AG08395 (cell line): ENCODE data around the gene ACTN3.

Experiments
- DNase-seq: peaks from one replicate; pipeline ENCODE4 v3.0.0; 2012; ENCODE audit warnings: mixed read lengths, low spot score

The ACTN3 gene

DNA sequence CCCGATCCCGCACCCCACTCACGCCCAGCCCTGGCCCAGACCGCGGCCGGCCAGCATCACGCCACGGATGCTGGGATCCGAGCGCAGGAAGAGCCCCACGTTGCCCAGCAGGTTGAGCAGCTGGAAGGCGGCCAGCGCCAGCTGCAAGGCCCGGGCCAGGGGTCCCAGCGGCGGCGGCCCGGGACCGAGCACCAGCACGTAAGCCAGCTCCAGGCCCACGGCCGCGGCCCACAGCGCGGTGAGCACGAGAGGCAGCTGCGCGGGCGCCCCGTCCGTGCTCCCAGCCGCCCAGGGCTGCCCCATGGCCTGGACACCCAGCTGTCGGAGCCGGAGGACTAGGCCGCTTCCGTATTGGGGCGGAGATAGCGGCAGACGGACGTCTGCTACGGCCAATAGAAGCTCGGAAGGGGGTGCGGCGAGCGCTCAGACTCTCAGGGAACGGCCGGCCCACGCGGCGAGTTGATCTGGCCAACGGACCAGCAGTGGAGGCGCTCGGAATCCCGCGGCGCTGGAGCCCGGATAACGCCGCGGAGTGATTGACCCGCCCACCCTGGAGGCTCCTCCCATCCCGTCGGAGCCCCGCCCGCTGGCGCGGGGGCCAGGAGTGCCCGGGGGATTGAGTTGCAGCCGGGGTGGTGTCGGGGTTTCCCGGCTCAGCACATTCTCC lies 869 bp upstream of the ACTN3 start, which contains the start of gene ZDHHC24:
Gene ZDHHC24, minus strand, starts transcription at position 348 of the 667 bp plus-strand sequence. Its CDS starts 45 bp downstream, at position 303.
- peak; percentile 99 for DNase-seq

GRCh38 chr11:66546966-66547661 lies 411 bp downstream of the ACTN3 start:
- DNase-seq = no peak

GRCh38 chr11:66547662-66548009 lies 933 bp downstream of the ACTN3 start:
- DNase-seq = no peak

DNA sequence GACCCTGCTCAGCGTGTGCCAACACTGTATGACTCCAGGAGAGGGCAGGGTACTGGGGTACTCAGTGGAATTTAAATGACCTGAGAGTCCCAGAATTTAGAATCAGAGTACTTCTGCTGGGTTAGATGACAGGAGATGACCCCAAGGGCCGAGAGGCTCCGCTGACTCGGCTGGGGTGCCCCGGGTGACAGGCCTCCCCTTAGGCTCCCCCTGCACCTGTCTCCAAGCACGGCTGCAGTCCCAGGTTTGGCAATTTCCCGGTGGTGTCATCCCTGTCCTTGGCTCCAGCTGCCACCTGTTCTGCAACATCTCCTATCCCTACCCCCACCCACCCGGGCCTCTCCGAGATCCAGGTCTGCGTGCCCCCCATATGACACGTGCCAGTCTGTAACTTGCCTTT lies 1.3 kb downstream of the ACTN3 start:
- DNase-seq = no peak

GRCh38 chr11:66548774-66549630 lies 2.3 kb downstream of the ACTN3 start:
- no peak for DNase-seq

GRCh38 chr11:66549696-66550095 lies 3.0 kb downstream of the ACTN3 start:
- DNase-seq = no peak

DNA sequence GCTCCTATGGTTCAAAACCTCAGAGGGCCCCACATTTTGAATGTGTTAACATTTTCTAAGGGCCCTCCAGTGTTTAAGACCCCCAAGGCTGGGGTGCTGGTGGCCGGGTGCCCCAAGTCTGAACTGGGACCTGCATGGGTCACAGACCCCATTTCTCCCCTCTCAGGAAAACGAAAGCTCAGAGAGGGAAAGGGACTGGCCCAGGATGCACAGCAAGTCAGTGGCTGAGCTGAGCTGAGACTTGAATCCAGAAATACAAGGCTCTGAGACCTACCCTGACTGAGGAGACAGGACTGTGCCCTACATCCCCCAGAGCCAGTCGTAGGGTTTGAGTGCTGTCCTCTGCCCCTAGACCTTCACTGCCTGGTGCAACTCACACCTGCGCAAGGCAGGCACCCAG lies 4.2 kb downstream of the ACTN3 start:
- no peak for DNase-seq

DNA sequence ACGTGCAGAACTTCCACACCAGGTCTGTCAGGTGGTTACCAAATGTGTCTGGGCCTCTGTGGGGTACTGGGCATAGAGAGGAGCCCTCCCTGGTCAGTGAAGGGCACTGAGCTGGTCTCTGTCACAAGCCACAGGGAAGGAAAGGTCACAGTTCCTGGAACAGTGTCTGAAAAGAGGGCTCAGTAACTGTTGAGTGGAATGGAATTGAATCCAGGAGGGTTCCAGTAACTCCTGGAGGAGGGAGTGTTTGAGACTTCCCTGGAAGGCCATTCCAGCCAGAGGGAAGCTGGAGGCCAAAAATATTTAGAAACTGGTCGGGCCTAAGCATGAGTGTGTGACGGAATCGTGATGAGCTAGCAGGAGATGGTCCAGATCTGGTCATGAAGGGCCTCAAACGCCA lies 7.9 kb downstream of the ACTN3 start:
- DNase-seq = no peak

DNA sequence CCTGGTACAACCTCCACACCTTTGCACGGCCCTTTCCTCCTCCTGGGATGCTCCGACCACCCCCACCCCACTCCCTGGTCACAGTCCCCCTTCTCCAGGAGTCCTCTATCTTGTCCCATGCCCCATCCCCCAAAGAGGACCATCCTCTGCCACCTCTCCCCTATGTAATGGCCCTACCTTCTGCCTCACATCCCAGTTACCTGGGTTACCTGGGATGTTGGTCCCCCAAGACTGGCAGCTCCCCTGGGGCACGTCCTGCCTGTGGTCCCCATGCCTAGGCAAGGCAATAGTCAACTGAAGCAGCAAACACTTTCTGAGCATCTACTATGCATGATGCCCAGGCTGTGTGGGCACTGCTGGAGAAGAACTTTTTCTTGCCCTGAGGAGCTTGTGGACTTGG lies 8.7 kb downstream of the ACTN3 start:
- no peak for DNase-seq

- no peak for DNase-seq
Measured at GRCh38 chr11:66556086-66556485, 9.4 kb downstream of the ACTN3 start.

- DNase-seq = no peak
Measured at GRCh38 chr11:66557733-66558326, 11.1 kb downstream of the ACTN3 start.

- peak; percentile 35 for DNase-seq
Measured at GRCh38 chr11:66559142-66559865, 12.6 kb downstream of the ACTN3 start.

GRCh38 chr11:66559866-66560676 lies 13.4 kb downstream of the ACTN3 start:
- DNase-seq = no peak

DNA sequence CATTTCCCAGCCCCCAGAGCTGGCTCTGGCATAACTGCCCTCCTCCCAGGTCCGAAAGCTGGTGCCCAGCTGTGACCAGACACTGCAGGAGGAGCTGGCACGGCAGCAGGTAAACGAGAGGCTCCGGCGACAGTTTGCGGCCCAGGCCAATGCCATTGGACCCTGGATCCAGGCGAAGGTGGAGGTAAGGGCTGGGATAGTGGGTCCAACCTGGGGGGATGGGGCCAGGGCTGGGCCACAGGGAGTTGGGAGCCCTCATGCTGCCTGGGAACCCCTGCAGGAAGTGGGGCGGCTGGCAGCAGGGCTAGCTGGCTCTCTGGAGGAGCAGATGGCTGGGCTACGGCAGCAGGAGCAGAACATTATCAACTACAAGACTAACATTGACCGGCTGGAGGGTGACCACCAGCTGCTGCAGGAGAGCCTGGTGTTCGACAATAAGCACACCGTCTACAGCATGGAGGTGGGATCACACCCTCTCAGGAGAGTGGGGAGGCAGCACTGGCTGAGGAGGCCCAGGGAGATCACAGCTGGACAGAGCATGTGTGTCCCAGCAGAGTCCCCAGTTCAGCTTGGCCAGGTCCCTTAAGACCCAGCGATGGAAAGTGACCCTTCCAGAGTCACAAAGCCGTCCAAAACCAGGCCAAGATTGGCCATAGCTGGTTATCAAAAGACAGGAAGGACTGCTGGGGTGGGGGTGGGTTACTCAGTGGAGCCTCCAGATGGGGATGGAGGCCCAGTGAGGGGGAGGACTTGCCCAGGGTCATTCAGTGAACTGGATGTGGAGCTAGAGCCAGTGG lies 14.7 kb downstream of the ACTN3 start:
- no peak for DNase-seq

- DNase-seq = no peak
Measured at GRCh38 chr11:66561975-66562248, 15.2 kb downstream of the ACTN3 start.

DNA sequence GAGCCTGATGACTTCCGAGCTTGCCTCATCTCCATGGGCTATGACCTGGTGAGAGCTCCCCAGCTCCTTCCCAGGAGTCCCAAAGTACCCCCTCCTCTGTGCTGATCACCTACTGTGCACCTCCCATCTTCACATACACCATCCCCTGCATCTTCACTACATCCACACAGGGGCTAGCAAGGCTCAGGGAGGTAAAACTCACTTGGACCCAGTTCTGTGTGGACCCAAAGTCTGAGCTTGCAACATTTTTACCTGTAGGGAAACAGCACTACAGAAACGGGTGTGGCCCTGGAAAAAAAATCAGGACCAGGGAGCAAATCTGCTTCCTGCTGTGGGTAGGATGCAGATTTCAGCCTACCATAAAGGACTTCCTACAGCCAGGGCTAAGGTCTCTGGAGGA lies 15.6 kb downstream of the ACTN3 start:
- DNase-seq = no peak

- DNase-seq = no peak
Measured at GRCh38 chr11:66562907-66563583, 16.3 kb downstream of the ACTN3 start.

GRCh38 chr11:66563832-66564231 lies 17.1 kb downstream of the ACTN3 start:
- DNase-seq = no peak

GRCh38 chr11:66564538-66564937 lies 17.8 kb downstream of the ACTN3 start:
- DNase-seq = no peak

DNA sequence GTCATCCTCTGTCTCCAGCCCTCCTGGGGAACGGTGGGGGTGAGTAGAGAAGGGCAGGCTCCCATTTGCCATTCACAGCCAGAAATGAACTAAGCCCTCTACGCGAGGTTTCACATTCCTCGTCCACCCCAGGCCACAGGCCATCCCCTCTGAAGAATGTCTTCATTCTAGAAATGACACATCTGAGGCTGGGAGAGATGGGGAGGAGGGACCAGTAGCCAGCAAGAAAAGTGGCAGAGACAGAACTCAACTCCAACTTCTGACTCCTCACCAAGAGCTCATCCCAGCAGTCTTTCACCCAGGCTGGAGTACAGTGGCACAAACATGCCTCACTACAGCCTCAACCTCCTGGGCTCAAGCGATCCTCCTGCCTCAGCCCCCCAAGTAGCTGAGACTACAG lies 18.3 kb downstream of the ACTN3 start:
- DNase-seq = no peak
